GM18499 (cell line): Measurements from ENCODE around the gene LANCL1.
"Not testable (repeated sequence)": the region's sequence is repeated elsewhere in the genome, so short reads cannot be mapped to it uniquely, and the experiment has no call there.

Experiments
- ATAC-seq: cut with Tn5 transposase; IDR thresholded peaks from one replicate; pipeline ENCODE4 v1.9.1; 2021; ENCODE audit warnings: moderate number of reproducible peaks; ENCODE audit not compliant: insufficient read depth, unreplicated experiment

The LANCL1 gene

GRCh38 chr2:210459880-210460279 lies 16.7 kb downstream of the LANCL1 start:
- no peak for ATAC-seq

DNA sequence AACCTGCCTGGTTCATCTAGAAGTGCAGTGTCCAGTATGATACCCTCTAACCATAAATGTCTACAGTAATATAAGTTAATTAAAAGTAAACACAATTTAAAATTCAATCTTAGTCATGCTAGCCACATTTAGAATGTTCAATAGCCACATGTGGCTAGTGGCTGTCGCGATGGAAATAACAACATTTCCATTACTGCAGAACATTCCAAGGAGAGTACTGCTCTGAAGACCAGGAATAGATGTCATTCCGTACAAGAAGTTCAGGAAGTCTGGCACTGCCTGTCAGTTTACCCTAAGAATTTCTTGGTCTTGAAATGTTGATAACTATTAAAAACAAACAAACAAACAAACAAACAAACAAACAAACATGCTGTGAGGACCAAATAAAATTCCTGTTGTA lies 17.2 kb downstream of the LANCL1 start:
- ATAC-seq = no peak

DNA sequence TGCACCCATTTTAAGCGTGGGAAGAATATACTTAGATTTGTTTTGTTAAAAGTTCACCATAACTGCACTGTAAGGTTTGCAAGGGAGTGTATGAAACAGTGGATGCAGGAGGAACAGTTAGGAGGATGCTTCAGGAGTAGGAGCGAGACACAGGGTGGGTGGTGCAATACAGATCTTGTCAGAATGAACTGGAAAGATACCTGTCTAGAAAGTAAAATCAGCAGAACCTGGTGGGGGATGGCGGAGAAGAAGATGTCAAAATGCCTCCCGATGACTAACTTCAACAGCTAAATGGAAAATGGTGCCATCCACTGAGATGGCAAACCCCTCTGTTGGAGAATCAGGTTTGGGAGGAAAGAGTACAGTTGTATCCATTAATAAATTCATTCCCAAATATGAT lies 18.2 kb downstream of the LANCL1 start:
- ATAC-seq = no peak

DNA sequence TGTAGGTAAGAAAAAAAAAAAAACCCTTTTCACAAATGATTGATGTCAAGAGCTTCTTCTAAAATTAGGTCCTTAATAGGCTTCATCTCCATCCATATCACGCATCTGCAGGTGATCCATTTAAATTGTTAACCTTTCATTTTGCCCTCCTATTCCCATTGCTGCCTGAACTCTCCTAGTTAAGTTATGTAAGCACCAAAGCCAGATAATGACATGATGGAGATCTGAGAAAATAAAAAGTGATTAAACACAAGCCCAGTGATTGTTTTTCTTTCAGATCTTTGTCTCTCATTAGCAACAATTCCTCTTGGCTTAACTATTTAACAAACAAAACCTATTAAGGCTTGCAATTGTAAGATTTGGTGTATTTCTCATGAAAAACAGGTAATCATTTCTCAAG lies 20.0 kb downstream of the LANCL1 start:
- ATAC-seq = no peak

GRCh38 chr2:210454336-210454735 lies 22.2 kb downstream of the LANCL1 start:
- ATAC-seq = no peak

DNA sequence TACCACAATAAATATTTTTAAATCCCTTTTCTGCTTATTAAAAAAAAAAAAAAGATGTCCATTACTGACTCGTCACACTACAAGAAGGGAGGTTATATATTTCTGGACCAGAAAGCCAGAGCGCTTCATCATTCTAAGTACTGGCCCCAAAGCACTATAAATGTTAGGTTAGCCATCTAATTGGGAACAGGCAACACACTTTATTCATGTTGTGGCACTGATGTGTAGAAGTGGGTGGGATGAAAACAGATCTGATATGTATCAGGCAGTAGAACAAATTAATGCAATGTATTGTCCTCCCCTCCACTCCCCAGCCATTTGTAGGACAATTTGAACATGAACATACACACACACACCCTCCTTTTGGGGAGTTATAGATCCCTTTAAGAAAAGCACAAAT lies 24.4 kb downstream of the LANCL1 start:
- ATAC-seq = no peak

- ATAC-seq = not testable (repeated sequence)
These were observed 25.6 kb downstream of the LANCL1 start for GRCh38 chr2:210450942-210451341.

GRCh38 chr2:210445732-210446131 lies 30.8 kb downstream of the LANCL1 start:
- no peak for ATAC-seq

- ATAC-seq = no peak
These were observed 31.3 kb downstream of the LANCL1 start for GRCh38 chr2:210445116-210445707.

- no peak for ATAC-seq
These were observed 33.0 kb downstream of the LANCL1 start for GRCh38 chr2:210443527-210443926.

GRCh38 chr2:210442878-210443277 lies 33.7 kb downstream of the LANCL1 start:
- no peak for ATAC-seq

- ATAC-seq = peak; percentile 58
These were observed 34.1 kb downstream of the LANCL1 start for GRCh38 chr2:210442457-210442856.

GRCh38 chr2:210440206-210440605 lies 36.4 kb downstream of the LANCL1 start:
- ATAC-seq = no peak

DNA sequence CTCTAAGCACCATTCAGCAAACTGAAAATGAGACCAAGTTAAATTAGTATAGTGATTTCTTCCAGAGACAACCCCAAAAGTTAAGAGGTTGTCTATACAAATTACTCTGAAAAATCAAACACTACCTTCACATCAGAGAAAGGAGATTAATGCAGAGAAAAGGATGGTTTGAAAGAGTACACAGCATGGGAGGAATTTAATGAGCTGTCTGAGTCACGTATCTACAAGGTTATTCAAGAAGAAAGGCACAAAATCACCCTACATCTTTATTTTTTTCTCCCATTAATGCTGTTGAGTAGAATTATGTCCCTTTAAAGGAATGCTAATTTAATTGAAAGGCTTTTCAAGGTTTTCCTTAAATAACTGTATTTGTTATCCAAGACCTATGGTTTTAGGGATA lies 41.1 kb downstream of the LANCL1 start:
- ATAC-seq = no peak

DNA sequence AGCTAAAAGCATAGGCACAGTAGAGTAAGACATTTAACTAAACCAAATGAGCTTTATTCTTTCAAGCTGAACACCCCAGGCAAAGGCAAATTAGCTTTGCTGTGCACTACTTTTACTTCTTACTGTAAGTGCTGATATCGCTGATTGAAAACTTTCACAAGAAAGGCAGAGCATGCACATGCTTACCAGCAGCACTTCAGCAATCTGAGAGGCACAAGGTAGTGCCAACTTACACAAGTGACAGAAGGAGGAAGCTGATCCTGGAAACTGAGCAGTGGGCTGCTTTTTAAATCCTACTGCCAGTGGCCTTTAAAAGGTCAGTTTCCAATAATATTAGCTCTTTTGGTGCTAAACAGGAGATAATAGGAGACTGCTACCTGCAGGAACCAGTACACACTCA lies 43.9 kb downstream of the LANCL1 start:
- no peak for ATAC-seq

DNA sequence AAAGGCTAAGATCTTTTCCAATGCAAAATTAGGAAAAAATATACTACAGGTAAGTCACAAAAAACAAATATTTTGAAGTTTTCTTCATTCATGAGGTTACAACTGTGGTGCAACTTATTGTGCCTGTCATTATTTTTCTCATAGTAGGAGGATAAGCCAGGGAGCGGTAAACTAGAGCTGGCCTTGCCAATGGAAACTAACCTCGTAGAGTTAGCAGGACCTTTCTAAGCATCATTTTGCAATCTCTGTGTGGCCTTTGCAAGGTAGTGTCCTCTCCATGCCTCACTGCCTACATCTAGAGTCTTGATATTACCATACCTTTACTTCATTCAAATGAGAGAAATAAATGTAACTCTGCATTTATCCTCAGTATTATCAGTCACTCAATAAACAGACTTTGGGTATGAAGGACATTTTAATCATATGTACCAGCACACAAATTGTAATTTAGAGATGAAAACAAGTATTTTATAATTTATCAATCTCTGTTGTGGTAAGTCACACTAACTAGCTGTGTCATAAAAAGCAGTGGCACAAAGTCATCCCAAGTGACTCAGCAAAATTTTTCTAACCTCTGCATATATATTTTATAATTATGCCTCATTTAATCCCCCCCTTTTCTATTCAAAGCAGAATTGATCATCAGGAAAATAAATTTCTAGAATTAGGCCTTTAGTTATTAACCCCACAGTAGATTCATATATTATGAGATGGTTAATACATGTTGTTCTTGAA lies 47.0 kb downstream of the LANCL1 start:
- ATAC-seq = no peak

DNA sequence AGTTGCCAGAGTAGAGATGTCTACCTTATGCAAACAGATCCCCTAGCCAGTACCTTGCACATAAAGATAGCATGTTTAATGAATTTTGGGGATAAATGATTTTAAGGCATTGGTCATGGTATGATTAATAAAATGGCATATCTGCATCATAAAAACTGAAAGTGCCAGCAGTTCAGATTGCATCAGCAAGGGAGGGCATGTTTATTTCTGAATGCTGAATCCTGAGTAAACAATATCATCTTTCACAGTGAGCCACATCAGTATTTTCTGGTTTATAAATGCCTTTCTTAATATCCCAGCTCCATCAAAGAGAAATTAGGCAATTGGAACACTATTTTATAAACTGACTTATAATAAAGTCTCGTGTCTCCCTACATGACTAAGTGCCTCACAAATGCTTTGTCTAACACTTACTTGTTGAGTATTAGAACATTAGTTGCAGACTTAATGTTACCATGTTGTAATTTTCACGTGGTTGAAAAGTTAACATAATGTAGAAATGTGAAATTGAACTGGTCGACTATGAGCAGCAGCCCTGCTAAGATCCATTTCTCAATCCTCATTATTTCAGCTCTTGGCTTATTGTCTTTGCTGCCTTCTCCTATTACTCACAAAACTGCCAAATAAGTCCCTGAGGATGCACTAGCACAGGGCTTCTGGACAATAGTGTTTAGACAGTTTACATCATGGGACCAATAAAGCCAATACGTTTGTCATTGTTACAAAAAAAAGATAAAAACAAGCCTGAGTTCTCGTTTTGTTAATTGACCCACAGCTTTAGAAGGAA lies 48.0 kb downstream of the LANCL1 start:
- ATAC-seq = no peak

- ATAC-seq = not testable (repeated sequence)
These were observed 49.2 kb downstream of the LANCL1 start for GRCh38 chr2:210427309-210427708.

- no peak for ATAC-seq
These were observed 54.2 kb downstream of the LANCL1 start for GRCh38 chr2:210422366-210422765.

DNA sequence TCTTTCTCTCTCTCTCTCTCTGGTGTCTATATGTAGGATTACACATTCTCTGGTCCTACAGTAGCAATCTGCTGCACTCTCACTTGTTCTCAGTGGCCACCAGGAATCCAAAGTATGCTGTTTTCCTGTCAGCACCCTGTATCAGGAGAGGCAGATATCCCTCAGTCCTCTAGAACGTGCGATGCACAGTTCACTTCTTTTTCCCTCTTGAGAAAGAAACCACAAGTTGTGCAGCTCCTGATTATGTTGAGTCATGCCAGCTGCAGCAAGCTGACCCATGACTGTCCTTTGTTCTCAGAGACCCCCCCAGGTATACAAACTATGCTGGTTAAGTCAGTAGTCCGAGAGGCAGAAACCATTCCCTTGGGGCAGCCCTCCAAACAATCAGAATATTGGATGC lies 54.6 kb downstream of the LANCL1 start:
- no peak for ATAC-seq

- no peak for ATAC-seq
These were observed 63.9 kb downstream of the LANCL1 start for GRCh38 chr2:210412660-210413059.
